ENCODE data around the gene TMEM179. TPM values are rescaled to one million over a fixed set of nuclear protein-coding genes. Genes with fewer than 3 reads are reported as not detected.
"Not testable (repeated sequence)": the region's sequence is repeated elsewhere in the genome, so short reads cannot be mapped to it uniquely, and the experiment has no call there.

TMEM179 gene
- total RNA-seq, 1 experiment from 2014 or later, result 3.4 TPM

GRCh38 chr14:104637546-104638003 is 33.0 kb upstream of the TMEM179 start:
- ATAC-seq (no peak), DNase-seq (ENCODE audit: low read depth, low spot score) (no peak)
- Histone ChIP-seq H3K9me3 (ENCODE audit: control insufficient read depth, insufficient read depth, low read depth, low read length) (no peaks in the 10 kb centered on the region), H3K27ac (ENCODE audit: low read length) (no peak overlapping the region), H3K4me1 (ENCODE audit: control insufficient read depth, insufficient read depth, low read length) (no peaks in the 10 kb centered on the region), H3K27me3 (ENCODE audit: control insufficient read depth, insufficient read depth, low read length) (no peaks in the 10 kb centered on the region), H3K36me3 (ENCODE audit: control insufficient read depth, insufficient read depth, low read length) (no peaks in the 10 kb centered on the region), H3K4me3 (ENCODE audit: low read depth in 2 of 2, low read length in 2 of 2) (no peak overlapping the region)
- in situ Hi-C loops (cut with HindIII; ENCODE audit: low pct_unique_long_range_greater_than_20kb, low sequenced_read_pairs) (no loop called here), intact Hi-C loops (cut with micrococcal nuclease; ENCODE audit: unreplicated experiment) (loop anchor here (10.0 kb wide), 1 partner anchor 563 kb away; no protein-coding TSS in a partner anchor)
- ChIA-PET CTCF (no interaction called here), POLR2A (no interaction called here)
- TF ChIP-seq POLR2AphosphoS5 (IDR thresholded peaks at IDR 0.05; ENCODE audit: low read depth, low read length) (no peak), CTCF (IDR thresholded peaks at IDR 0.05) (no peak), REST (IDR thresholded peaks at IDR 0.05; ENCODE audit: insufficient read depth in 1 of 2, low read depth in 2 of 2, low read length in 1 of 2) (no peak), TCF7L2 (IDR thresholded peaks at IDR 0.05; ENCODE audit: low read depth, low read length) (no peak), SIN3A (IDR thresholded peaks at IDR 0.05; ENCODE audit: borderline replicate concordance, insufficient read depth, low read depth, low read length) (no peak)
- BruUV-seq (replicated peaks), result no TSS peak

- intact Hi-C loops (cut with micrococcal nuclease; ENCODE audit: unreplicated experiment), result loop anchor here (10.0 kb wide), 1 partner anchor 562 kb away; no protein-coding TSS in a partner anchor
- POLR2A ChIA-PET; H3K27me3 ChIP-seq (ENCODE audit: control insufficient read depth, insufficient read depth, low read length); ATAC-seq; H3K27ac ChIP-seq (ENCODE audit: low read length); H3K9me3 ChIP-seq (ENCODE audit: control insufficient read depth, insufficient read depth, low read depth, low read length); in situ Hi-C loops (cut with HindIII; ENCODE audit: low pct_unique_long_range_greater_than_20kb, low sequenced_read_pairs); BruUV-seq (replicated peaks); H3K4me1 ChIP-seq (ENCODE audit: control insufficient read depth, insufficient read depth, low read length); CTCF ChIA-PET; DNase-seq (ENCODE audit: low read depth, low spot score); H3K4me3 ChIP-seq (ENCODE audit: low read depth in 2 of 2, low read length in 2 of 2); H3K36me3 ChIP-seq (ENCODE audit: control insufficient read depth, insufficient read depth, low read length): not testable (repeated sequence)
Observed at GRCh38 chr14:104636846-104637545, 32.4 kb upstream of the TMEM179 start.

- in situ Hi-C loops (cut with HindIII; ENCODE audit: low pct_unique_long_range_greater_than_20kb, low sequenced_read_pairs) (no loop called here), intact Hi-C loops (cut with micrococcal nuclease; ENCODE audit: unreplicated experiment) (loop anchor here (10.0 kb wide), 1 partner anchor 561 kb away; no protein-coding TSS in a partner anchor)
- Histone ChIP-seq H3K27ac (ENCODE audit: low read length) (no peak overlapping the region), H3K36me3 (ENCODE audit: control insufficient read depth, insufficient read depth, low read length) (no peaks in the 10 kb centered on the region), H3K4me1 (ENCODE audit: control insufficient read depth, insufficient read depth, low read length) (no peaks in the 10 kb centered on the region), H3K27me3 (ENCODE audit: control insufficient read depth, insufficient read depth, low read length) (no peaks in the 10 kb centered on the region), H3K9me3 (ENCODE audit: control insufficient read depth, insufficient read depth, low read depth, low read length) (no peaks in the 10 kb centered on the region), H3K4me3 (ENCODE audit: low read depth in 2 of 2, low read length in 2 of 2) (no peak overlapping the region)
- TF ChIP-seq POLR2AphosphoS5 (IDR thresholded peaks at IDR 0.05; ENCODE audit: low read depth, low read length) (no peak), TCF7L2 (IDR thresholded peaks at IDR 0.05; ENCODE audit: low read depth, low read length) (no peak), SIN3A (IDR thresholded peaks at IDR 0.05; ENCODE audit: borderline replicate concordance, insufficient read depth, low read depth, low read length) (no peak), REST (IDR thresholded peaks at IDR 0.05; ENCODE audit: insufficient read depth in 1 of 2, low read depth in 2 of 2, low read length in 1 of 2) (no peak), CTCF (IDR thresholded peaks at IDR 0.05) (no peak)
- ChIA-PET CTCF (interaction anchor here (0.5 kb wide), 1 partner anchor 344 kb away, joined by 5 read pairs; no protein-coding TSS in a partner anchor), POLR2A (no interaction called here)
- ATAC-seq (no peak), DNase-seq (ENCODE audit: low read depth, low spot score) (no peak)
- no TSS peak for BruUV-seq (replicated peaks)
Observed at GRCh38 chr14:104636131-104636530, 31.6 kb upstream of the TMEM179 start.
